Measurements from ENCODE around the gene PELI1. TPM values are rescaled to one million over a fixed set of nuclear protein-coding genes. Genes with fewer than 3 reads are reported as not detected.

Gene PELI1
- 10 to 100 TPM; 38.4 to 42.9 TPM for total RNA-seq

GRCh38 chr2:64144057-64145013 is at the start of gene PELI1:
PELI1 (minus strand) TSS chr2:64144420; CDS start chr2:64108310, 36,110 bp downstream.
- Mint-ChIP-seq H3K4me1 (ENCODE audit: low read depth) (peaks cover 24% of the 10 kb centered on the region), H3K4me3 (peak within 1 kb of the TSS; percentile 96), H3K36me3 (peaks cover 20% of the 10 kb centered on the region), H3K9me3 (no peaks in the 10 kb centered on the region), H3K27me3 (no peaks in the 10 kb centered on the region), H3K27ac (peak within 1 kb of the TSS; percentile 97)
- DNase-seq = peak; percentile 97
- intact Hi-C loops (cut with micrococcal nuclease) = loop anchor here (1.0 to 5.0 kb wide), 12 partner anchors 22 to 556 kb away; partner anchors contain the start of genes AFTPH, MDH1, UGP2 and WDPCP
- POLR2A ChIA-PET = interaction anchor here (1.0 to 3.4 kb wide), 8 partner anchors 9 to 126 kb away, joined by 3 to 32 read pairs (median 6); no protein-coding TSS in a partner anchor
- CTCF ChIA-PET = interaction anchor here (1.0 to 3.2 kb wide), 3 partner anchors 36 to 184 kb away, joined by 3 to 14 read pairs (median 9); no protein-coding TSS in a partner anchor

GRCh38 chr2:64193491-64193890 is 49.3 kb upstream of the PELI1 start:
- intact Hi-C loops (cut with micrococcal nuclease) = no loop called here
- DNase-seq = no peak
- Mint-ChIP-seq H3K9me3 (no peaks in the 10 kb centered on the region), H3K27ac (no peak overlapping the region), H3K4me1 (ENCODE audit: low read depth) (peaks cover 35% of the 10 kb centered on the region), H3K36me3 (no peaks in the 10 kb centered on the region), H3K27me3 (no peaks in the 10 kb centered on the region), H3K4me3 (no peak overlapping the region)
- POLR2A ChIA-PET = interaction anchor here (1.3 kb wide), 1 partner anchor 21 kb away, joined by 3 read pairs; no protein-coding TSS in a partner anchor
- CTCF ChIA-PET = no interaction called here

GRCh38 chr2:64192664-64193105 is 48.5 kb upstream of the PELI1 start:
- no peak overlapping the region for H3K27ac Mint-ChIP-seq
- DNase-seq = no peak
- peaks cover 35% of the 10 kb centered on the region for H3K4me1 Mint-ChIP-seq (ENCODE audit: low read depth)
- no peak overlapping the region for H3K4me3 Mint-ChIP-seq
- H3K9me3 Mint-ChIP-seq = no peaks in the 10 kb centered on the region
- intact Hi-C loops (cut with micrococcal nuclease) = loop anchor here (1.0 kb wide), 1 partner anchor 8 kb away; no protein-coding TSS in a partner anchor
- no peaks in the 10 kb centered on the region for H3K36me3 Mint-ChIP-seq
- no peaks in the 10 kb centered on the region for H3K27me3 Mint-ChIP-seq
- CTCF ChIA-PET = interaction anchor here (1.1 kb wide), 1 partner anchor 50 kb away, joined by 3 read pairs; no protein-coding TSS in a partner anchor
- POLR2A ChIA-PET = no interaction called here

GRCh38 chr2:64192125-64192479 is 47.9 kb upstream of the PELI1 start:
- Mint-ChIP-seq H3K27ac (no peak overlapping the region), H3K36me3 (no peaks in the 10 kb centered on the region), H3K27me3 (no peaks in the 10 kb centered on the region), H3K4me1 (ENCODE audit: low read depth) (peaks cover 35% of the 10 kb centered on the region), H3K4me3 (no peak overlapping the region), H3K9me3 (no peaks in the 10 kb centered on the region)
- ChIA-PET CTCF (interaction anchor here (1.1 kb wide), 1 partner anchor 50 kb away, joined by 3 read pairs; no protein-coding TSS in a partner anchor), POLR2A (no interaction called here)
- intact Hi-C loops (cut with micrococcal nuclease) = loop anchor here (1.0 kb wide), 1 partner anchor 8 kb away; no protein-coding TSS in a partner anchor
- DNase-seq = no peak

GRCh38 chr2:64189586-64189985 is 45.4 kb upstream of the PELI1 start:
- Mint-ChIP-seq H3K4me3 (no peak overlapping the region), H3K4me1 (ENCODE audit: low read depth) (peaks cover 35% of the 10 kb centered on the region), H3K27ac (no peak overlapping the region), H3K27me3 (no peaks in the 10 kb centered on the region), H3K36me3 (no peaks in the 10 kb centered on the region), H3K9me3 (no peaks in the 10 kb centered on the region)
- DNase-seq = no peak
- POLR2A ChIA-PET = no interaction called here
- CTCF ChIA-PET = no interaction called here
- intact Hi-C loops (cut with micrococcal nuclease) = no loop called here

- H3K4me3 Mint-ChIP-seq = no peak overlapping the region
- no peak overlapping the region for H3K27ac Mint-ChIP-seq
- CTCF ChIA-PET = no interaction called here
- no peak for DNase-seq
- POLR2A ChIA-PET = no interaction called here
- no peaks in the 10 kb centered on the region for H3K27me3 Mint-ChIP-seq
- intact Hi-C loops (cut with micrococcal nuclease) = no loop called here
- peaks cover 35% of the 10 kb centered on the region for H3K4me1 Mint-ChIP-seq (ENCODE audit: low read depth)
- H3K9me3 Mint-ChIP-seq = no peaks in the 10 kb centered on the region
- H3K36me3 Mint-ChIP-seq = no peaks in the 10 kb centered on the region
Observed at GRCh38 chr2:64189167-64189566, 44.9 kb upstream of the PELI1 start.

- DNase-seq = no peak
- H3K27ac Mint-ChIP-seq = no peak overlapping the region
- H3K4me3 Mint-ChIP-seq = no peak overlapping the region
- CTCF ChIA-PET = no interaction called here
- H3K27me3 Mint-ChIP-seq = no peaks in the 10 kb centered on the region
- intact Hi-C loops (cut with micrococcal nuclease) = no loop called here
- no peaks in the 10 kb centered on the region for H3K36me3 Mint-ChIP-seq
- POLR2A ChIA-PET = no interaction called here
- H3K9me3 Mint-ChIP-seq = no peaks in the 10 kb centered on the region
- peaks cover 30% of the 10 kb centered on the region for H3K4me1 Mint-ChIP-seq (ENCODE audit: low read depth)
Observed at GRCh38 chr2:64186699-64187605, 42.7 kb upstream of the PELI1 start.

GRCh38 chr2:64179582-64180321 is 35.5 kb upstream of the PELI1 start:
- intact Hi-C loops (cut with micrococcal nuclease) = no loop called here
- no peaks in the 10 kb centered on the region for H3K9me3 Mint-ChIP-seq
- no peak overlapping the region for H3K4me3 Mint-ChIP-seq
- H3K36me3 Mint-ChIP-seq = no peaks in the 10 kb centered on the region
- no peaks in the 10 kb centered on the region for H3K27me3 Mint-ChIP-seq
- peak; percentile 37 for DNase-seq
- H3K4me1 Mint-ChIP-seq (ENCODE audit: low read depth) = peaks cover 14% of the 10 kb centered on the region
- POLR2A ChIA-PET = interaction anchor here (1.0 to 1.4 kb wide), 4 partner anchors 24 to 37 kb away, joined by 3 to 6 read pairs (median 4); no protein-coding TSS in a partner anchor
- CTCF ChIA-PET = interaction anchor here (1.0 kb wide), 1 partner anchor 146 kb away, joined by 3 read pairs; no protein-coding TSS in a partner anchor
- H3K27ac Mint-ChIP-seq = no peak overlapping the region

GRCh38 chr2:64177315-64177714 is 33.1 kb upstream of the PELI1 start:
- Mint-ChIP-seq H3K27me3 (no peaks in the 10 kb centered on the region), H3K4me3 (no peak overlapping the region), H3K36me3 (no peaks in the 10 kb centered on the region), H3K4me1 (ENCODE audit: low read depth) (peaks cover 12% of the 10 kb centered on the region), H3K27ac (no peak overlapping the region), H3K9me3 (no peaks in the 10 kb centered on the region)
- no peak for DNase-seq
- intact Hi-C loops (cut with micrococcal nuclease) = no loop called here
- POLR2A ChIA-PET = interaction anchor here (0.6 kb wide), 1 partner anchor 778 kb away, joined by 3 read pairs; no protein-coding TSS in a partner anchor
- CTCF ChIA-PET = interaction anchor here (0.9 kb wide), 1 partner anchor 50 kb away, joined by 4 read pairs; no protein-coding TSS in a partner anchor

- intact Hi-C loops (cut with micrococcal nuclease) = no loop called here
- H3K4me1 Mint-ChIP-seq (ENCODE audit: low read depth) = peaks cover 9% of the 10 kb centered on the region
- no peak overlapping the region for H3K4me3 Mint-ChIP-seq
- DNase-seq = no peak
- no peaks in the 10 kb centered on the region for H3K27me3 Mint-ChIP-seq
- CTCF ChIA-PET = interaction anchor here (0.5 to 1.1 kb wide), 2 partner anchors 155 to 1842 kb away, joined by 3 to 4 read pairs; no protein-coding TSS in a partner anchor
- no peaks in the 10 kb centered on the region for H3K9me3 Mint-ChIP-seq
- no peaks in the 10 kb centered on the region for H3K36me3 Mint-ChIP-seq
- H3K27ac Mint-ChIP-seq = no peak overlapping the region
- POLR2A ChIA-PET = no interaction called here
Observed at GRCh38 chr2:64175419-64176197, 31.4 kb upstream of the PELI1 start.

All from activated CD4-positive, alpha-beta memory T cell treated with anti-CD3 and anti-CD28 coated beads for 36 hours (primary cell).